Breast epithelium (tissue), 3 donors: ENCODE results near the gene GLMN.

Source experiments
- CTCF ChIP-seq, 3 donors: fragments of 450-650 bp; IDR thresholded peaks; one replicate each; pipeline ENCODE4 v1.5.1; 2016 to 2017; ENCODE audit warnings: antibody characterized with exemption in 3 of 3, mild to moderate bottlenecking in 3 of 3, moderate library complexity in 3 of 3
- POLR2A ChIP-seq: fragments of 450-650 bp; IDR thresholded peaks from one replicate; pipeline ENCODE4 v1.6.1; 2016; ENCODE audit warnings: antibody characterized with exemption, mild to moderate bottlenecking, moderate library complexity
- POLR2AphosphoS5 ChIP-seq, 3 donors: sonication (generic); formaldehyde crosslinking; IDR thresholded peaks; one replicate each; pipeline ENCODE4 v1.6.1; 2017; ENCODE audit warnings: antibody characterized with exemption in 3 of 3

- no peak for TF ChIP-seq CTCF (IDR thresholded peaks at IDR 0.05)
- TF ChIP-seq POLR2A, result peak; percentile 13
- peak; percentile 66 to 84 (median 75) for TF ChIP-seq POLR2AphosphoS5 (IDR thresholded peaks at IDR 0.05)
Measured at GRCh38 chr1:92298573-92299476, at the start of gene GLMN, which contains the start of gene RPAP2.
